ENCODE measurements around the gene ARMC6.

Gene ARMC6

GRCh38 chr19:19055701-19056100 lies 22.3 kb downstream of the ARMC6 start:
- no peak for DNase-seq

- no peak for DNase-seq
These were observed 23.4 kb downstream of the ARMC6 start for GRCh38 chr19:19056636-19057275.

GRCh38 chr19:19057317-19057716 lies 23.9 kb downstream of the ARMC6 start:
- no peak for DNase-seq

GRCh38 chr19:19057720-19058119 lies 24.3 kb downstream of the ARMC6 start:
- no peak for DNase-seq

- no peak for DNase-seq
These were observed 25.8 kb downstream of the ARMC6 start for GRCh38 chr19:19059018-19059836.

- DNase-seq: no peak
These were observed 26.6 kb downstream of the ARMC6 start for GRCh38 chr19:19059837-19060611.

- no peak for DNase-seq
These were observed 28.1 kb downstream of the ARMC6 start for GRCh38 chr19:19061506-19061905.

GRCh38 chr19:19062454-19063182 lies 29.2 kb downstream of the ARMC6 start:
- no peak for DNase-seq

- DNase-seq: peak; percentile 94
These were observed 30.0 kb downstream of the ARMC6 start, which contains the start of gene SLC25A42 for GRCh38 chr19:19063183-19064097. TSS of gene SLC25A42 (plus strand) at chr19:19063994. CDS start at chr19:19096125, 32,131 bp downstream.

GRCh38 chr19:19064098-19064722 lies 30.8 kb downstream of the ARMC6 start:
- no peak for DNase-seq

- DNase-seq: no peak
These were observed 31.7 kb downstream of the ARMC6 start for GRCh38 chr19:19064811-19065745.

GRCh38 chr19:19067276-19068072 lies 34.1 kb downstream of the ARMC6 start:
- DNase-seq: no peak

- no peak for DNase-seq
These were observed 35.6 kb downstream of the ARMC6 start for GRCh38 chr19:19068659-19069654.

- no peak for DNase-seq
These were observed 38.5 kb downstream of the ARMC6 start for GRCh38 chr19:19071897-19072296.

- DNase-seq: peak; percentile 38
These were observed 40.9 kb downstream of the ARMC6 start for GRCh38 chr19:19074196-19074882.

GRCh38 chr19:19075126-19075525 lies 41.7 kb downstream of the ARMC6 start:
- no peak for DNase-seq

GRCh38 chr19:19076476-19076875 lies 43.1 kb downstream of the ARMC6 start:
- no peak for DNase-seq

Data from NCI-H1436 treated with DMSO at 0.1 percent for 48 hours (cell line).